ENCODE measurements around the gene PIP4K2A. TPM values are rescaled to one million over a fixed set of nuclear protein-coding genes. Genes with fewer than 3 reads are reported as not detected.

PIP4K2A gene
- total RNA-seq, 1 donor from 2014 or later = 24.0 TPM

- Histone ChIP-seq H3K27me3 (ENCODE audit: control insufficient read depth in 3 of 3, insufficient read depth in 3 of 3, low read length in 3 of 3) (no peaks in the 10 kb centered on the region), H3K27ac (ENCODE audit: low read depth, low read length) (no peak overlapping the region), H3K4me1 (ENCODE audit: control insufficient read depth in 3 of 3, insufficient read depth in 3 of 3, low read length in 3 of 3) (peaks cover 2 to 25% (median 15%) of the 10 kb centered on the region in 3 donors), H3K9ac (ENCODE audit: low read depth in 1 of 3, low read length in 3 of 3) (no peak overlapping the region), H3K4me3 (ENCODE audit: low read length in 3 of 3) (no peak overlapping the region), H3K36me3 (ENCODE audit: control insufficient read depth in 3 of 3, insufficient read depth in 3 of 3, low read length in 3 of 3) (peaks cover 3 to 9% (median 9%) of the 10 kb centered on the region in 3 donors), H3K9me3 (ENCODE audit: control insufficient read depth in 3 of 3, low read length in 3 of 3) (no peaks in the 10 kb centered on the region)
These were observed 168.7 kb downstream of the PIP4K2A start for GRCh38 chr10:22545643-22546042.

- Histone ChIP-seq H3K4me1 (ENCODE audit: control insufficient read depth in 3 of 3, insufficient read depth in 3 of 3, low read length in 3 of 3) (peaks cover 0 to 25% (median 15%) of the 10 kb centered on the region in 3 donors), H3K27ac (ENCODE audit: low read depth, low read length) (no peak overlapping the region), H3K27me3 (ENCODE audit: control insufficient read depth in 3 of 3, insufficient read depth in 3 of 3, low read length in 3 of 3) (no peaks in the 10 kb centered on the region), H3K36me3 (ENCODE audit: control insufficient read depth in 3 of 3, insufficient read depth in 3 of 3, low read length in 3 of 3) (peaks cover 3 to 9% (median 9%) of the 10 kb centered on the region in 3 donors), H3K4me3 (ENCODE audit: low read length in 3 of 3) (peak overlapping the region in 1 of 3 donors; percentile 56), H3K9me3 (ENCODE audit: control insufficient read depth in 3 of 3, low read length in 3 of 3) (no peaks in the 10 kb centered on the region), H3K9ac (ENCODE audit: low read depth in 1 of 3, low read length in 3 of 3) (peak overlapping the region in 2 of 3 donors; percentile 56 to 66)
These were observed 169.9 kb downstream of the PIP4K2A start for GRCh38 chr10:22544325-22545068.

GRCh38 chr10:22542773-22543172 is 171.6 kb downstream of the PIP4K2A start:
- peak overlapping the region in 1 of 3 donors; percentile 8 for H3K9ac ChIP-seq (ENCODE audit: low read depth in 1 of 3, low read length in 3 of 3)
- no peak overlapping the region for H3K27ac ChIP-seq (ENCODE audit: low read depth, low read length)
- H3K36me3 ChIP-seq (ENCODE audit: control insufficient read depth in 3 of 3, insufficient read depth in 3 of 3, low read length in 3 of 3) = peaks cover 0 to 11% (median 9%) of the 10 kb centered on the region in 3 donors
- H3K4me1 ChIP-seq (ENCODE audit: control insufficient read depth in 3 of 3, insufficient read depth in 3 of 3, low read length in 3 of 3) = peaks cover 5 to 34% (median 22%) of the 10 kb centered on the region in 3 donors
- no peaks in the 10 kb centered on the region for H3K9me3 ChIP-seq (ENCODE audit: control insufficient read depth in 3 of 3, low read length in 3 of 3)
- H3K27me3 ChIP-seq (ENCODE audit: control insufficient read depth in 3 of 3, insufficient read depth in 3 of 3, low read length in 3 of 3) = no peaks in the 10 kb centered on the region
- no peak overlapping the region for H3K4me3 ChIP-seq (ENCODE audit: low read length in 3 of 3)

- no peaks in the 10 kb centered on the region for H3K9me3 ChIP-seq (ENCODE audit: control insufficient read depth in 3 of 3, low read length in 3 of 3)
- no peak overlapping the region for H3K27ac ChIP-seq (ENCODE audit: low read depth, low read length)
- peaks cover 2 to 9% (median 8%) of the 10 kb centered on the region in 3 donors for H3K36me3 ChIP-seq (ENCODE audit: control insufficient read depth in 3 of 3, insufficient read depth in 3 of 3, low read length in 3 of 3)
- H3K4me1 ChIP-seq (ENCODE audit: control insufficient read depth in 3 of 3, insufficient read depth in 3 of 3, low read length in 3 of 3) = peaks cover 11 to 37% (median 26%) of the 10 kb centered on the region in 3 donors
- H3K9ac ChIP-seq (ENCODE audit: low read depth in 1 of 3, low read length in 3 of 3) = no peak overlapping the region
- no peaks in the 10 kb centered on the region for H3K27me3 ChIP-seq (ENCODE audit: control insufficient read depth in 3 of 3, insufficient read depth in 3 of 3, low read length in 3 of 3)
- H3K4me3 ChIP-seq (ENCODE audit: low read length in 3 of 3) = no peak overlapping the region
These were observed 172.5 kb downstream of the PIP4K2A start for GRCh38 chr10:22541900-22542299.

GRCh38 chr10:22539579-22540298 is 174.6 kb downstream of the PIP4K2A start:
- Histone ChIP-seq H3K4me1 (ENCODE audit: control insufficient read depth in 3 of 3, insufficient read depth in 3 of 3, low read length in 3 of 3) (peaks cover 11 to 30% (median 26%) of the 10 kb centered on the region in 3 donors), H3K4me3 (ENCODE audit: low read length in 3 of 3) (no peak overlapping the region), H3K27me3 (ENCODE audit: control insufficient read depth in 3 of 3, insufficient read depth in 3 of 3, low read length in 3 of 3) (no peaks in the 10 kb centered on the region), H3K36me3 (ENCODE audit: control insufficient read depth in 3 of 3, insufficient read depth in 3 of 3, low read length in 3 of 3) (peaks cover 3 to 8% (median 5%) of the 10 kb centered on the region in 3 donors), H3K9ac (ENCODE audit: low read depth in 1 of 3, low read length in 3 of 3) (no peak overlapping the region), H3K27ac (ENCODE audit: low read depth, low read length) (no peak overlapping the region), H3K9me3 (ENCODE audit: control insufficient read depth in 3 of 3, low read length in 3 of 3) (no peaks in the 10 kb centered on the region)

- Histone ChIP-seq H3K9me3 (ENCODE audit: control insufficient read depth in 3 of 3, low read length in 3 of 3) (no peaks in the 10 kb centered on the region), H3K4me3 (ENCODE audit: low read length in 3 of 3) (peak overlapping the region in 1 of 3 donors; percentile 30), H3K36me3 (ENCODE audit: control insufficient read depth in 3 of 3, insufficient read depth in 3 of 3, low read length in 3 of 3) (peaks cover 3 to 8% (median 5%) of the 10 kb centered on the region in 3 donors), H3K27me3 (ENCODE audit: control insufficient read depth in 3 of 3, insufficient read depth in 3 of 3, low read length in 3 of 3) (no peaks in the 10 kb centered on the region), H3K27ac (ENCODE audit: low read depth, low read length) (no peak overlapping the region), H3K9ac (ENCODE audit: low read depth in 1 of 3, low read length in 3 of 3) (no peak overlapping the region), H3K4me1 (ENCODE audit: control insufficient read depth in 3 of 3, insufficient read depth in 3 of 3, low read length in 3 of 3) (peaks cover 11 to 13% (median 12%) of the 10 kb centered on the region in 3 donors)
These were observed 176.6 kb downstream of the PIP4K2A start for GRCh38 chr10:22537810-22538209.

GRCh38 chr10:22536620-22537019 is 177.8 kb downstream of the PIP4K2A start:
- no peak overlapping the region for H3K27ac ChIP-seq (ENCODE audit: low read depth, low read length)
- H3K9me3 ChIP-seq (ENCODE audit: control insufficient read depth in 3 of 3, low read length in 3 of 3) = no peaks in the 10 kb centered on the region
- H3K4me3 ChIP-seq (ENCODE audit: low read length in 3 of 3) = no peak overlapping the region
- peaks cover 3 to 8% (median 5%) of the 10 kb centered on the region in 3 donors for H3K36me3 ChIP-seq (ENCODE audit: control insufficient read depth in 3 of 3, insufficient read depth in 3 of 3, low read length in 3 of 3)
- H3K4me1 ChIP-seq (ENCODE audit: control insufficient read depth in 3 of 3, insufficient read depth in 3 of 3, low read length in 3 of 3) = peaks cover 11 to 12% (median 11%) of the 10 kb centered on the region in 3 donors
- H3K27me3 ChIP-seq (ENCODE audit: control insufficient read depth in 3 of 3, insufficient read depth in 3 of 3, low read length in 3 of 3) = no peaks in the 10 kb centered on the region
- no peak overlapping the region for H3K9ac ChIP-seq (ENCODE audit: low read depth in 1 of 3, low read length in 3 of 3)

- H3K27ac ChIP-seq (ENCODE audit: low read depth, low read length) = no peak overlapping the region
- peaks cover 0 to 3% (median 3%) of the 10 kb centered on the region in 3 donors for H3K36me3 ChIP-seq (ENCODE audit: control insufficient read depth in 3 of 3, insufficient read depth in 3 of 3, low read length in 3 of 3)
- H3K9ac ChIP-seq (ENCODE audit: low read depth in 1 of 3, low read length in 3 of 3) = no peak overlapping the region
- H3K27me3 ChIP-seq (ENCODE audit: control insufficient read depth in 3 of 3, insufficient read depth in 3 of 3, low read length in 3 of 3) = no peaks in the 10 kb centered on the region
- no peak overlapping the region for H3K4me3 ChIP-seq (ENCODE audit: low read length in 3 of 3)
- H3K4me1 ChIP-seq (ENCODE audit: control insufficient read depth in 3 of 3, insufficient read depth in 3 of 3, low read length in 3 of 3) = peaks cover 11 to 12% (median 11%) of the 10 kb centered on the region in 3 donors
- H3K9me3 ChIP-seq (ENCODE audit: control insufficient read depth in 3 of 3, low read length in 3 of 3) = no peaks in the 10 kb centered on the region
These were observed 179.4 kb downstream of the PIP4K2A start for GRCh38 chr10:22534849-22535604.

GRCh38 chr10:22531441-22531840 is 182.9 kb downstream of the PIP4K2A start:
- no peaks in the 10 kb centered on the region for H3K36me3 ChIP-seq (ENCODE audit: control insufficient read depth in 3 of 3, insufficient read depth in 3 of 3, low read length in 3 of 3)
- H3K9me3 ChIP-seq (ENCODE audit: control insufficient read depth in 3 of 3, low read length in 3 of 3) = no peaks in the 10 kb centered on the region
- H3K27me3 ChIP-seq (ENCODE audit: control insufficient read depth in 3 of 3, insufficient read depth in 3 of 3, low read length in 3 of 3) = no peaks in the 10 kb centered on the region
- no peak overlapping the region for H3K9ac ChIP-seq (ENCODE audit: low read depth in 1 of 3, low read length in 3 of 3)
- no peak overlapping the region for H3K27ac ChIP-seq (ENCODE audit: low read depth, low read length)
- no peaks in the 10 kb centered on the region for H3K4me1 ChIP-seq (ENCODE audit: control insufficient read depth in 3 of 3, insufficient read depth in 3 of 3, low read length in 3 of 3)
- H3K4me3 ChIP-seq (ENCODE audit: low read length in 3 of 3) = no peak overlapping the region

Data from skeletal muscle tissue (tissue), 4 donors.